CD4-positive, alpha-beta memory T cell (primary cell): ENCODE results near the gene CD81. TPM values are rescaled to one million over a fixed set of nuclear protein-coding genes. Genes with fewer than 3 reads are reported as not detected.

Experiments
- CTCF ChIA-PET: fragments of 350-600 bp; sonication (Branson Sonifier 250); formaldehyde crosslinking; loops from one replicate; lab custom pipeline; 2021; ENCODE audit warnings: inconsistent platforms; ENCODE audit not compliant: partially characterized antibody; lab: Charles Lee
- POLR2A ChIA-PET: fragments of 350-600 bp; sonication (Branson Sonifier 250); formaldehyde crosslinking; loops from one replicate; lab custom pipeline; 2021; ENCODE audit not compliant: partially characterized antibody; lab: Charles Lee
- DNase-seq, 5 donors: peaks; one replicate each; pipeline versions ENCODE4 v3.0.0 to v3.0.0-alpha.2; 2020 to 2022; ENCODE audit warnings: mixed read lengths in 1 of 5
- H3K27ac ChIP-seq: one replicate; pipeline ENCODE4 v1.7.0; 2013; ENCODE audit warnings: low read depth, low read length
- H3K27me3 ChIP-seq: 2 replicates; pipeline ENCODE4 v1.7.0; 2013; ENCODE audit warnings: mild to moderate bottlenecking, low read length, moderate library complexity; ENCODE audit not compliant: insufficient read depth
- H3K36me3 ChIP-seq: 2 replicates; pipeline ENCODE4 v1.7.0; 2013; ENCODE audit warnings: mild to moderate bottlenecking, low read length, moderate library complexity; ENCODE audit not compliant: insufficient read depth
- H3K4me1 ChIP-seq: 2 replicates; pipeline ENCODE4 v1.7.0; 2013; ENCODE audit warnings: mild to moderate bottlenecking, low read length, moderate library complexity; ENCODE audit not compliant: insufficient read depth
- H3K4me3 ChIP-seq, 2 donors: one replicate each; pipeline ENCODE4 v1.7.0; 2013; ENCODE audit warnings: low read length in 2 of 2, mild to moderate bottlenecking in 1 of 2
- H3K9me3 ChIP-seq, 2 donors: one replicate each; pipeline ENCODE4 v1.7.0; 2013; ENCODE audit warnings: low read length in 2 of 2, control low read depth in 1 of 2; ENCODE audit not compliant: control insufficient read depth in 1 of 2
- H3K27ac Mint-ChIP-seq, 7 donors: one replicate each; pipeline ENCODE4 v1.8.0; 2020 to 2021; ENCODE audit warnings: mixed read lengths in 7 of 7, mild to moderate bottlenecking in 6 of 7, inconsistent platforms in 3 of 7, moderate library complexity in 3 of 7
- H3K27me3 Mint-ChIP-seq, 2 donors: one replicate each; pipeline ENCODE4 v1.8.0; 2020 to 2021; ENCODE audit warnings: mixed read lengths in 2 of 2
- H3K36me3 Mint-ChIP-seq, 2 donors: one replicate each; pipeline ENCODE4 v1.8.0; 2020 to 2021; ENCODE audit warnings: mixed read lengths in 2 of 2, inconsistent platforms in 1 of 2, mild to moderate bottlenecking in 1 of 2
- H3K4me1 Mint-ChIP-seq, 4 donors: one replicate each; pipeline ENCODE4 v1.8.0; 2020 to 2021; ENCODE audit warnings: mixed read lengths in 4 of 4, mild to moderate bottlenecking in 1 of 4
- H3K4me3 Mint-ChIP-seq, 8 donors: one replicate each; pipeline ENCODE4 v1.8.0; 2020 to 2021; ENCODE audit warnings: mixed read lengths in 8 of 8, mild to moderate bottlenecking in 7 of 8, moderate library complexity in 6 of 8, inconsistent platforms in 3 of 8
- H3K9me3 Mint-ChIP-seq, 8 donors: one replicate each; pipeline ENCODE4 v1.8.0; 2020 to 2021; ENCODE audit warnings: mixed read lengths in 8 of 8, mild to moderate bottlenecking in 5 of 8, inconsistent platforms in 3 of 8, moderate library complexity in 1 of 8
- intact Hi-C: fragments of 100-400 bp; cut with micrococcal nuclease; formaldehyde crosslinking; loops from one replicate; pipeline ENCODE4 v1.15.1; 2023
- polyA plus RNA-seq, 2 donors: library from polyadenylated mRNA; unstranded; fragments of 300-500 nt; fragmentation: Illumina TruSeq; gene quantifications; one replicate each; pipeline ENCODE4 v1.2.3, GENCODE V29; 2021
- total RNA-seq, 2 experiments: library from RNA; stranded (reverse); gene quantifications; one replicate each; pipeline ENCODE4 v1.2.3, GENCODE V29; 2021

The CD81 gene
- total and polyA plus RNA-seq, 4 experiments from 2014 or later = 15.2 to 118 (median 83.4) TPM

DNA sequence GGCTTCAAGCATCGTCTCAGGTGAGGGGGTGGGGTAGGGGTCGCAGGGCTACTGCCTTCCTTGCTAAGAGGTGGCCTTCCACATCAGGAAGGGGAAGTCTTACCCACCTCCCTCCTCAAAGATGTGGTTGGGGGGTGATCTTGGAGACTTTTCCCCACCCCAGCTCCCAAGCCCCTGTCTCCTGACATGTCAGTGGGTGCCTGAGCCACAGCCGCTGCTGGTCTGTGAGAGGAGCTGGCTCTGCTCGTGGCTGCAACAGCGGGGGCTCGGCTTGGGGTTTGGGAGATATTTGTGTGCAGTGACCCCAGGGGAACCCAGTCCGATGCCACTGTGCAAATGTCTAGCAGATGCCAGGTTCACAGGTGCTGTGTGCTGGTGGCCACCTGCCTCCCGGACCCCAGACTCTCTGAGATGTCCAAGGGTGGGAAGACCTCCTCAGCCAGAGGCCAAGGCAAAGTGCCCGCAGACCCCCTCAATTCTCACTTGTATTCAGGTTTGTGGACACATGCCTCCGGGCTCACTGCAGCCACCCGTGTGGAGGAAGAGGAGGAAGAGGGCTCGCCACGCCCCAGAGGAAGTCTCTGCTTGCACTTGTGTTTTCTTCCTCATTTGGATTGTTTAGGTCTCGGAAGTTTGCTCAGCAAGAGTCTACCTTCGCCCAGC is 69.6 kb downstream of the CD81 start:
- POLR2A ChIA-PET = interaction anchor here (1.2 to 6.1 kb wide), 2 partner anchors 20 to 452 kb away, joined by 3 to 35 read pairs; no protein-coding TSS in a partner anchor
- H3K4me3 ChIP-seq = peak overlapping the region; percentile 26 to 30
- H3K27me3 ChIP-seq = no peaks in the 10 kb centered on the region
- no peaks in the 10 kb centered on the region for H3K27me3 Mint-ChIP-seq
- H3K36me3 Mint-ChIP-seq = no peaks in the 10 kb centered on the region
- no peaks in the 10 kb centered on the region for H3K9me3 Mint-ChIP-seq
- H3K27ac Mint-ChIP-seq = peak overlapping the region; percentile 48 to 88 (median 74)
- peak overlapping the region; percentile 81 to 97 (median 94) for H3K4me3 Mint-ChIP-seq
- no peaks in the 10 kb centered on the region for H3K9me3 ChIP-seq
- H3K36me3 ChIP-seq = no peaks in the 10 kb centered on the region
- H3K4me1 Mint-ChIP-seq = peaks cover 28 to 56% (median 41%) of the 10 kb centered on the region in 4 donors
- intact Hi-C loops = no loop called here
- CTCF ChIA-PET = interaction anchor here (1.4 kb wide), 1 partner anchor 19 kb away, joined by 3 read pairs; no protein-coding TSS in a partner anchor
- H3K27ac ChIP-seq = peak overlapping the region; percentile 1
- H3K4me1 ChIP-seq = peaks cover 57% of the 10 kb centered on the region
- peak in 1 of 5 donors; percentile 13 for DNase-seq

Other genes with a start within 250 kb of the CD81 start
- not detected for gene IGF2, start 237.9 kb upstream of the CD81 start, total RNA-seq
- not detected for gene IGF2, start 237.9 kb upstream of the CD81 start, polyA plus RNA-seq
- gene INS, start 216.1 kb upstream of the CD81 start, total RNA-seq = not detected
- not detected for gene INS, start 216.1 kb upstream of the CD81 start, polyA plus RNA-seq
- not detected for gene TH, start 205.5 kb upstream of the CD81 start, total RNA-seq
- not detected for gene TH, start 205.5 kb upstream of the CD81 start, polyA plus RNA-seq
- under 1 TPM in 1 of 2 experiments, not detected in 1; 0.29 TPM for gene ASCL2, start 106.7 kb upstream of the CD81 start, total RNA-seq
- under 1 TPM in 1 of 2 donors, not detected in 1; 0.57 TPM for gene ASCL2, start 106.7 kb upstream of the CD81 start, polyA plus RNA-seq
- 10 to 100 TPM; 64.5 to 65.6 TPM for gene C11orf21, start 75.4 kb upstream of the CD81 start, total RNA-seq
- gene C11orf21, start 75.4 kb upstream of the CD81 start, polyA plus RNA-seq = 10 to 100 TPM in 1 of 2 donors, 1 to 10 TPM in 1; 9.4 to 10.8 TPM
- gene TSPAN32, start 75.3 kb upstream of the CD81 start, total RNA-seq = 10 to 100 TPM; 41.5 to 50.2 TPM
- gene TSPAN32, start 75.3 kb upstream of the CD81 start, polyA plus RNA-seq = 10 to 100 TPM; 14.6 to 52.7 TPM
- gene TSSC4, start 23.4 kb downstream of the CD81 start, total RNA-seq = 10 to 100 TPM; 58.6 to 65.8 TPM
- gene TSSC4, start 23.4 kb downstream of the CD81 start, polyA plus RNA-seq = 10 to 100 TPM; 54.6 to 79.8 TPM
- under 1 TPM; 0.19 to 0.23 TPM for gene TRPM5, start 67.2 kb downstream of the CD81 start, total RNA-seq
- gene TRPM5, start 67.2 kb downstream of the CD81 start, polyA plus RNA-seq = not detected
- gene KCNQ1, start 67.7 kb downstream of the CD81 start, total RNA-seq = 10 to 100 TPM; 21.4 to 21.6 TPM
- 10 to 100 TPM in 1 of 2 donors, 1 to 10 TPM in 1; 5.4 to 21.7 TPM for gene KCNQ1, start 67.7 kb downstream of the CD81 start, polyA plus RNA-seq